Panc1 (cell line): ENCODE measurements around the gene CFAP299. TPM values are rescaled to one million over a fixed set of nuclear protein-coding genes. Genes with fewer than 3 reads are reported as not detected.

ENCODE experiments used
- ATAC-seq: fragments of 200-7000 bp; cut with Tn5 transposase; 2 replicates; pipeline ENCODE4 v1.9.1; 2020; ENCODE audit warnings: mild to moderate bottlenecking, moderate library complexity
- BruUV-seq: library from RNA; stranded (reverse); fragments of 400-500 nt; replicated peaks from 2 replicates; lab custom pipeline; 2021; lab: Mats Ljungman, UMichigan
- CTCF ChIA-PET: fragments of 300-600 bp; sonication (Branson Sonifier 250); formaldehyde crosslinking; loops from one replicate; lab custom pipeline; 2022; ENCODE audit warnings: antibody characterized with exemption; lab: Charles Lee
- POLR2A ChIA-PET: fragments of 300-600 bp; sonication (Branson Sonifier 250); formaldehyde crosslinking; loops from one replicate; lab custom pipeline; 2022; ENCODE audit warnings: antibody characterized with exemption; lab: Charles Lee
- DNase-seq: peaks from one replicate; pipeline ENCODE4 v3.0.0-alpha.2; 2010; ENCODE audit warnings: low read depth, low spot score
- H3K27ac ChIP-seq: 2 replicates; pipeline ENCODE4 v1.5.1; 2011; ENCODE audit warnings: mild to moderate bottlenecking, low read length, inconsistent platforms
- H3K27me3 ChIP-seq: fragments of 200-500 bp; sonication (Bioruptor generic); 2 replicates; pipeline ENCODE4 v1.6.0; 2014; ENCODE audit warnings: low read length, inconsistent platforms; ENCODE audit not compliant: control insufficient read depth, insufficient read depth
- H3K36me3 ChIP-seq: fragments of 200-500 bp; sonication (Bioruptor generic); 2 replicates; pipeline ENCODE4 v1.5.1; 2014; ENCODE audit warnings: inconsistent platforms, mild to moderate bottlenecking, low read length, moderate library complexity; ENCODE audit not compliant: control insufficient read depth, insufficient read depth
- H3K4me1 ChIP-seq: 2 replicates; pipeline ENCODE4 v1.5.1; 2011; ENCODE audit warnings: inconsistent platforms, mild to moderate bottlenecking, low read length, moderate library complexity; ENCODE audit not compliant: control insufficient read depth, insufficient read depth
- H3K4me3 ChIP-seq, 2 experiments: 2 replicates each; pipeline ENCODE4 v1.5.1; 2011 to 2012; ENCODE audit warnings: low read depth in 2 of 2, low read length in 2 of 2, mild to moderate bottlenecking in 2 of 2, inconsistent platforms in 1 of 2, moderate library complexity in 1 of 2
- H3K9me3 ChIP-seq: fragments of 200-500 bp; sonication (Bioruptor generic); 2 replicates; pipeline ENCODE4 v1.5.1; 2014; ENCODE audit warnings: low read depth, mild to moderate bottlenecking, inconsistent platforms, low read length, moderate library complexity; ENCODE audit not compliant: control insufficient read depth, insufficient read depth
- POLR2AphosphoS5 ChIP-seq: IDR thresholded peaks from 2 replicates; pipeline ENCODE4 v1.6.1; 2012; ENCODE audit warnings: mild to moderate bottlenecking, low read depth, low read length, moderate library complexity
- SIN3A ChIP-seq: IDR thresholded peaks from 2 replicates; pipeline ENCODE4 v1.6.1; 2012; ENCODE audit warnings: low read depth, mild to moderate bottlenecking, low read length, moderate library complexity, borderline replicate concordance; ENCODE audit not compliant: insufficient read depth
- TCF7L2 ChIP-seq: IDR thresholded peaks from 2 replicates; pipeline ENCODE4 v1.6.1; 2011; ENCODE audit warnings: mild to moderate bottlenecking, low read depth, low read length, inconsistent platforms
- in situ Hi-C: cut with HindIII; loops from 2 replicates; pipeline ENCODE4 v1.10.0; 2016; ENCODE audit warnings: low sequenced_read_pairs, low pct_unique_long_range_greater_than_20kb
- intact Hi-C: fragments of 100-400 bp; cut with micrococcal nuclease; formaldehyde crosslinking; loops from one replicate; pipeline ENCODE4 v1.10.0; 2022; ENCODE audit not compliant: unreplicated experiment
- total RNA-seq: library from RNA; stranded (reverse); gene quantifications from one replicate; pipeline ENCODE4 v1.2.1, GENCODE V29; 2021; ENCODE audit not compliant: unreplicated experiment
- TF ChIP-seq, protein P1 (sequence below): fragments of 450-650 bp; IDR thresholded peaks from 2 replicates; pipeline ENCODE4 v1.5.1; 2017; ENCODE audit warnings: mild to moderate bottlenecking
- TF ChIP-seq, protein P2 (sequence below), 2 experiments: IDR thresholded peaks; 2 replicates each; pipeline ENCODE4 v1.6.1; 2011 to 2012; ENCODE audit warnings: low read depth in 2 of 2, control low read depth in 1 of 2, low read length in 1 of 2, mild to moderate bottlenecking in 1 of 2, moderate library complexity in 1 of 2; ENCODE audit not compliant: insufficient read depth in 1 of 2

The CFAP299 gene
- total RNA-seq, 1 experiment from 2014 or later, result not detected

DNA sequence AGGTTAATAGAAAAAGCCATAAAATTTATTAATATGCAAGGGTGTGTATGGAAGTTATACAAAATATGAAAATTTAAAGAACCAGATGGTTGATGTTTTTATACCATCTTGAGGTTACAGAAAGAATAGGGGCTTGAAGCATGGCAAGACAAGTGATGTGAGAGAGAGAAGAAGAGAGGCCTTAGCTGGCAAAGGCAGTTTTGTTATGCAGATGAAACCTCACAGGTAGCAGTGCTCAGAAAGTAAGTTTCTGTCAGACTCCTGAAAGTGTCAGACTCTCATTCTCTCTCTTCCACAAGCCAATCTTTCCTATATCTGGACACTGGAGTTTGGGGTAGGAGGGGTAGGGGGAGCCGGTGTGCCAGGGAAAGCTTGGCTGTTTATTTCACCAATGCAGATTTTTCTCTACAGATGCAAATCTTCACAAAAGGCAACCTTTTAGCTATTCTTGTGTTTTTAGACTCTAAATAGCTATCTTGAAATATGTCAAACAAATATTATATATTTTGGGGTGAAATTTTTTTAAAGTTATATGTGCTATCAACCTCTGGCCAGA, 124.5 kb downstream of the CFAP299 start:
- Histone ChIP-seq H3K27me3 (no peaks in the 10 kb centered on the region), H3K36me3 (no peaks in the 10 kb centered on the region), H3K9me3 (no peaks in the 10 kb centered on the region), H3K4me1 (no peaks in the 10 kb centered on the region), H3K4me3 (no peak overlapping the region), H3K27ac (no peak overlapping the region)
- ATAC-seq (no peak), DNase-seq (no peak)
- intact Hi-C loops (no loop called here), in situ Hi-C loops (no loop called here)
- POLR2A ChIA-PET, result no interaction called here
- TF ChIP-seq TCF7L2 (no peak), POLR2AphosphoS5 (no peak), SIN3A (no peak)
- TF ChIP-seq, protein P1, sequence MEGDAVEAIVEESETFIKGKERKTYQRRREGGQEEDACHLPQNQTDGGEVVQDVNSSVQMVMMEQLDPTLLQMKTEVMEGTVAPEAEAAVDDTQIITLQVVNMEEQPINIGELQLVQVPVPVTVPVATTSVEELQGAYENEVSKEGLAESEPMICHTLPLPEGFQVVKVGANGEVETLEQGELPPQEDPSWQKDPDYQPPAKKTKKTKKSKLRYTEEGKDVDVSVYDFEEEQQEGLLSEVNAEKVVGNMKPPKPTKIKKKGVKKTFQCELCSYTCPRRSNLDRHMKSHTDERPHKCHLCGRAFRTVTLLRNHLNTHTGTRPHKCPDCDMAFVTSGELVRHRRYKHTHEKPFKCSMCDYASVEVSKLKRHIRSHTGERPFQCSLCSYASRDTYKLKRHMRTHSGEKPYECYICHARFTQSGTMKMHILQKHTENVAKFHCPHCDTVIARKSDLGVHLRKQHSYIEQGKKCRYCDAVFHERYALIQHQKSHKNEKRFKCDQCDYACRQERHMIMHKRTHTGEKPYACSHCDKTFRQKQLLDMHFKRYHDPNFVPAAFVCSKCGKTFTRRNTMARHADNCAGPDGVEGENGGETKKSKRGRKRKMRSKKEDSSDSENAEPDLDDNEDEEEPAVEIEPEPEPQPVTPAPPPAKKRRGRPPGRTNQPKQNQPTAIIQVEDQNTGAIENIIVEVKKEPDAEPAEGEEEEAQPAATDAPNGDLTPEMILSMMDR, result no peak
- TF ChIP-seq, protein P2, sequence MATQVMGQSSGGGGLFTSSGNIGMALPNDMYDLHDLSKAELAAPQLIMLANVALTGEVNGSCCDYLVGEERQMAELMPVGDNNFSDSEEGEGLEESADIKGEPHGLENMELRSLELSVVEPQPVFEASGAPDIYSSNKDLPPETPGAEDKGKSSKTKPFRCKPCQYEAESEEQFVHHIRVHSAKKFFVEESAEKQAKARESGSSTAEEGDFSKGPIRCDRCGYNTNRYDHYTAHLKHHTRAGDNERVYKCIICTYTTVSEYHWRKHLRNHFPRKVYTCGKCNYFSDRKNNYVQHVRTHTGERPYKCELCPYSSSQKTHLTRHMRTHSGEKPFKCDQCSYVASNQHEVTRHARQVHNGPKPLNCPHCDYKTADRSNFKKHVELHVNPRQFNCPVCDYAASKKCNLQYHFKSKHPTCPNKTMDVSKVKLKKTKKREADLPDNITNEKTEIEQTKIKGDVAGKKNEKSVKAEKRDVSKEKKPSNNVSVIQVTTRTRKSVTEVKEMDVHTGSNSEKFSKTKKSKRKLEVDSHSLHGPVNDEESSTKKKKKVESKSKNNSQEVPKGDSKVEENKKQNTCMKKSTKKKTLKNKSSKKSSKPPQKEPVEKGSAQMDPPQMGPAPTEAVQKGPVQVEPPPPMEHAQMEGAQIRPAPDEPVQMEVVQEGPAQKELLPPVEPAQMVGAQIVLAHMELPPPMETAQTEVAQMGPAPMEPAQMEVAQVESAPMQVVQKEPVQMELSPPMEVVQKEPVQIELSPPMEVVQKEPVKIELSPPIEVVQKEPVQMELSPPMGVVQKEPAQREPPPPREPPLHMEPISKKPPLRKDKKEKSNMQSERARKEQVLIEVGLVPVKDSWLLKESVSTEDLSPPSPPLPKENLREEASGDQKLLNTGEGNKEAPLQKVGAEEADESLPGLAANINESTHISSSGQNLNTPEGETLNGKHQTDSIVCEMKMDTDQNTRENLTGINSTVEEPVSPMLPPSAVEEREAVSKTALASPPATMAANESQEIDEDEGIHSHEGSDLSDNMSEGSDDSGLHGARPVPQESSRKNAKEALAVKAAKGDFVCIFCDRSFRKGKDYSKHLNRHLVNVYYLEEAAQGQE (IDR thresholded peaks at IDR 0.05; ENCODE audit: insufficient read depth in 1 of 2, low read depth in 2 of 2, low read length in 1 of 2), result no peak
- CTCF ChIA-PET, result no interaction called here
- BruUV-seq, result no TSS peak

DNA sequence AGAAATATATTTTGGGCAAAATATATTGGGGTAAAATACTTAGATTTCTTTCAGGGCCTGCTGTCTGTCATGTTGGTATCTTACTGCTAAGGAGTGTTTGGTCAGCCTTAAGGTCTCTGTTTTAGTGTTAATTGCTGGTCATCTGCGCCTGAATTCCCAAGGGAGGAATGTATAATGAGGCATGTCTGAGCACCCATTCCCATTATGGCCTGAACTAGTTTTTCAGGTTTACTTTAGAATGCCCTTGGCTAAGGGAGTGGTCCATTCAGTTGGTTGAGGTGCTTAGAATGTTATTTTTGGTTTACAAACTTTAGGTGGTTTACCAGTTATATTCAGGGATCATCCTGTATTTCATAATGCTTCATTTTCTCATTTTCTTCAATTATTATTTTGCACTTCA, 125.9 kb downstream of the CFAP299 start:
- no peak for ATAC-seq
- H3K27me3 ChIP-seq, result no peaks in the 10 kb centered on the region
- ChIA-PET POLR2A (no interaction called here), CTCF (no interaction called here)
- DNase-seq, result no peak
- no peak overlapping the region for H3K4me3 ChIP-seq
- no peaks in the 10 kb centered on the region for H3K4me1 ChIP-seq
- no peak overlapping the region for H3K27ac ChIP-seq
- TF ChIP-seq TCF7L2, result no peak
- no peak for TF ChIP-seq SIN3A
- TF ChIP-seq, protein P1, result no peak
- no peak for TF ChIP-seq POLR2AphosphoS5
- TF ChIP-seq, protein P2 (IDR thresholded peaks at IDR 0.05; ENCODE audit: insufficient read depth in 1 of 2, low read depth in 2 of 2, low read length in 1 of 2), result no peak
- in situ Hi-C loops, result no loop called here
- no peaks in the 10 kb centered on the region for H3K9me3 ChIP-seq
- H3K36me3 ChIP-seq, result no peaks in the 10 kb centered on the region
- intact Hi-C loops, result no loop called here
- no TSS peak for BruUV-seq
